ENCODE measurements around the gene KLK3. TPM values are rescaled to one million over a fixed set of nuclear protein-coding genes. Genes with fewer than 3 reads are reported as not detected.
A peak's percentile ranks its signal among the peaks of the same experiment; 100 is the strongest.

The KLK3 gene
- total RNA-seq, 4 donors from 2014 or later, result not detected

DNA sequence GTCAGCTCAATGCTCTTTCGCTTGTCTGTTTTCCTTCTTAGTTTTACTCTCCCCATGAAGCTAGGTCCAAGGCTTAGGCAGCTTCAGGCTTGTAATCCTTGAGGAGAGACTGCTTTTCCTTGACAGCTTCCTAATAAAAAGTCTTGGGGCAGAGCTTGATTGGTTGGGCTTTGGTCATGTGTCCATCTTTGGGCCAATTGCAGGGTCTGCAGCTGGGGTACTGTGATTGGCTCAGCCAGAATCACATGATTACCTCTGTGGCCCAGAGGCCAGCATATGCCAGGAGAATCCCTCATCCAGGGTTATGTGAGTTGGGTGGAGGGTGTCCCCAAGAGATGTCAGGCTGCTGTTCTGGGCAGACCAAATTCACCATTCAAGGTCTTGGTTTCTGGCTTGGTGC, 39.3 kb upstream of the KLK3 start:
- Histone ChIP-seq H3K36me3 (no peaks in the 10 kb centered on the region), H3K9me3 (no peaks in the 10 kb centered on the region), H3K4me1 (no peaks in the 10 kb centered on the region), H3K4me3 (no peak overlapping the region), H3K27ac (no peak overlapping the region), H3K27me3 (peaks cover 23 to 36% (median 35%) of the 10 kb centered on the region in 3 donors)
- no peak for DNase-seq
- intact Hi-C loops (cut with DNase I; ENCODE audit: low total_unique reads) (no loop called here), in situ Hi-C loops (cut with MboI; ENCODE audit: low sequenced_read_pairs in 4 of 4) (no loop called here)
- TF ChIP-seq, protein P1, sequence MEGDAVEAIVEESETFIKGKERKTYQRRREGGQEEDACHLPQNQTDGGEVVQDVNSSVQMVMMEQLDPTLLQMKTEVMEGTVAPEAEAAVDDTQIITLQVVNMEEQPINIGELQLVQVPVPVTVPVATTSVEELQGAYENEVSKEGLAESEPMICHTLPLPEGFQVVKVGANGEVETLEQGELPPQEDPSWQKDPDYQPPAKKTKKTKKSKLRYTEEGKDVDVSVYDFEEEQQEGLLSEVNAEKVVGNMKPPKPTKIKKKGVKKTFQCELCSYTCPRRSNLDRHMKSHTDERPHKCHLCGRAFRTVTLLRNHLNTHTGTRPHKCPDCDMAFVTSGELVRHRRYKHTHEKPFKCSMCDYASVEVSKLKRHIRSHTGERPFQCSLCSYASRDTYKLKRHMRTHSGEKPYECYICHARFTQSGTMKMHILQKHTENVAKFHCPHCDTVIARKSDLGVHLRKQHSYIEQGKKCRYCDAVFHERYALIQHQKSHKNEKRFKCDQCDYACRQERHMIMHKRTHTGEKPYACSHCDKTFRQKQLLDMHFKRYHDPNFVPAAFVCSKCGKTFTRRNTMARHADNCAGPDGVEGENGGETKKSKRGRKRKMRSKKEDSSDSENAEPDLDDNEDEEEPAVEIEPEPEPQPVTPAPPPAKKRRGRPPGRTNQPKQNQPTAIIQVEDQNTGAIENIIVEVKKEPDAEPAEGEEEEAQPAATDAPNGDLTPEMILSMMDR (IDR thresholded peaks at IDR 0.05 in 4 of 5, conservative IDR thresholded peaks at IDR 0.05 in 1 of 5), result no peak
- no peak for TF ChIP-seq POLR2A (IDR thresholded peaks at IDR 0.05)
- ATAC-seq, result no peak

DNA sequence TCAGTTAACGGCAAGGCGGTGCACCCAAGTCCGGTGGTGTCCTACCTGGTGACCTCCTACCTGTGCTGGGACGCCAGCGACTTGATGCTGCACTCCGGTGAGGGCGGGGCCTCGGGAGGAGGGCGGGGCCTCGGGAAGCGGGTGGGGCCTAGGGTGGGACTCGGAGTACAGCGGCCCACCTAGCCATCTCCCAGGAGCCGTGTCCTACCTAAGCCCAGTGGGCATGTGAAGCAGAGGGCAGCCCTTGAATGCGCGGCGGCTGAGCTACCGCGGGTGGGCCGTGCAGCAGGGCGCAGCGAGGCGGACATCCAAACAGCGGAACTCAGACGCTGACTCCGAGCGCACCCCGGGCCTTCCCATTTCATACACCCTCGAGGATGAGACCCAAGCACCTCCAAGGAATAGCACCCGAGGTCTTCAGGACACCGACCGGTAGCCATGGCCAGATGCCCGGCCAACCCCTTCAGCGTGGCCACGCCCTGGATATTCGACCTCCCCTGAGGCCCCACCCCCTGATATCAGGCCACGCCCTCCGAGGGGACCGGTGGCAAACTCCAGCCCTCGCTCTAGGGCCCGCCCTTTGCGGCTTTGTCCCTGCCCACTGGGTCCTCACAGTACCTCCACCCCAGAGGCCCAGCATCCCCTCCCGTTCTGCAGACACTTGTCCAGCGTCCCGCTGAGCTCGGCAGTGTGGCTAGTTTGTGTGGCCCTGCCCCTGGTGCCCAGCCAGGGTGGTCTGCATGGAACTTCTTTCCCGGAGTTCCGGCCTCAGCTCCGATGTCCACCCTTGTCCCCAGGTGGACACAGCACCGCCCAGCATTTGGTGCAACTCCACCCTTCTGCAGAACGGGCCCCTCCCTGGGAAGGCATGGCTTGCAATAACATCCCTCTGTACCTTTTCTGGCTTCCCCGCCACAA, 36.5 kb upstream of the KLK3 start:
- Histone ChIP-seq H3K4me3 (peak overlapping the region in 2 of 4 donors; percentile 25 to 28), H3K9me3 (no peaks in the 10 kb centered on the region), H3K27ac (no peak overlapping the region), H3K36me3 (no peaks in the 10 kb centered on the region), H3K4me1 (no peaks in the 10 kb centered on the region), H3K27me3 (peaks cover 41 to 53% (median 53%) of the 10 kb centered on the region in 3 donors)
- no peak for TF ChIP-seq POLR2A (IDR thresholded peaks at IDR 0.05)
- TF ChIP-seq, protein P1 (IDR thresholded peaks at IDR 0.05 in 4 of 5, conservative IDR thresholded peaks at IDR 0.05 in 1 of 5), result no peak
- in situ Hi-C loops (cut with MboI; ENCODE audit: low sequenced_read_pairs in 4 of 4), result no loop called here
- intact Hi-C loops (cut with DNase I; ENCODE audit: low total_unique reads), result no loop called here
- ATAC-seq, result no peak
- DNase-seq, result no peak

DNA sequence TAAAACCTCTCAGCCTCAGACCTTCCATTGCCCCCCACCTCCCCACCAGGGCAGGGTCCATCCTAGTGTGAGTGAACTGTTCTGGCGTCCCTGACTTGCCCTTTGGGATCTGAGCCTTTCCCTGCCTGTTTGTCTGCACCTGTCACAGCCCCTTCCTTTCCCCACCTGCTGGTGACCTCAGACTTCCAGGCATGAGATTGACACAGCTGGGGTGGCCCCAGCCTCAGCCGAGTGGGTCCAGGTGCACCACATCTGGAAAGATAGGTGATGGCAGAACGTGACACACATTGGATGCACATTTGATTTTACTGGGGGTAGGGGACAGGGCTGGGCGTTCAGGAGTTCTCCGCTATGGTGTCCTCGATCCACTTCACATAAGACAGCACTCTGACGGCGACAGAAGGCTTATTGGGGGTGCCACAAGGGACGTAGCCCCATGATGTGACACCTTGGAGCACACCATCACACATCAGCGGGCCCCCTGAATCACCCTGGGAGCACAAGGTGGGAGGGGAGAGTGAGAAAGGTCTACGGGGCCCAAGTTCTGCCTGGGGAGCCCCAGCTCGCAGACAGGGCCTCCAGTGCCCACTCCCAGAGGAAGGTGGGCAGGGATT, 35.7 kb upstream of the KLK3 start:
- in situ Hi-C loops (cut with MboI; ENCODE audit: low sequenced_read_pairs in 4 of 4), result no loop called here
- Histone ChIP-seq H3K4me1 (no peaks in the 10 kb centered on the region), H3K27me3 (peaks cover 41 to 59% (median 53%) of the 10 kb centered on the region in 3 donors), H3K4me3 (no peak overlapping the region), H3K9me3 (no peaks in the 10 kb centered on the region), H3K36me3 (no peaks in the 10 kb centered on the region), H3K27ac (no peak overlapping the region)
- DNase-seq (no peak), ATAC-seq (no peak)
- TF ChIP-seq POLR2A (IDR thresholded peaks at IDR 0.05), result no peak
- TF ChIP-seq, protein P1 (IDR thresholded peaks at IDR 0.05 in 4 of 5, conservative IDR thresholded peaks at IDR 0.05 in 1 of 5), result no peak
- intact Hi-C loops (cut with DNase I; ENCODE audit: low total_unique reads), result no loop called here

DNA sequence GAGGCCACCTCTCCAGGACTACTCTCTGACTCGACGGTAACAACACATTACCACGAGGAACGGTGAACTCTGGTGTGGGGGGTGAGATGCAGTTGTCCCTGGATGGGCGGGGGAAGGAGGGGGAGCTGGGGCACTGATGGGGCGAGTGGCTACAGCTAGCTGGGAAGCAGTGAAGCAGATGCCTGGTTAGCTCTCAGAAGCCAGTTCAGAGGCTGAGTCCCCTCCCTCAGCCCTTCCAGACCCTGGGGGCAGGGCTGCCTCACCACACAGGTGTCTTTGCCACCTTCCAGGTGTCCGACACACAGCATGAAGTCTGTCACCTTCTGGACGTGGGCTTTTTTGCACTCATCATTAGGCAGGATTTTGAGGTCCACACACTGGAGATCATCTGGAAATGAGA, 35.1 kb upstream of the KLK3 start:
- Histone ChIP-seq H3K27ac (no peak overlapping the region), H3K4me1 (no peaks in the 10 kb centered on the region), H3K27me3 (peaks cover 41 to 59% (median 53%) of the 10 kb centered on the region in 3 donors), H3K9me3 (no peaks in the 10 kb centered on the region), H3K4me3 (no peak overlapping the region), H3K36me3 (no peaks in the 10 kb centered on the region)
- intact Hi-C loops (cut with DNase I; ENCODE audit: low total_unique reads) (no loop called here), in situ Hi-C loops (cut with MboI; ENCODE audit: low sequenced_read_pairs in 4 of 4) (no loop called here)
- TF ChIP-seq, protein P1 (IDR thresholded peaks at IDR 0.05 in 4 of 5, conservative IDR thresholded peaks at IDR 0.05 in 1 of 5), result no peak
- no peak for TF ChIP-seq POLR2A (IDR thresholded peaks at IDR 0.05)
- ATAC-seq, result no peak
- no peak for DNase-seq
